Measurements from ENCODE around the gene GLIS1. TPM values are rescaled to one million over a fixed set of nuclear protein-coding genes. Genes with fewer than 3 reads are reported as not detected.

Gene GLIS1
- total and polyA plus RNA-seq, 2 experiments from 2014 or later: 0.26 to 0.31 TPM

DNA sequence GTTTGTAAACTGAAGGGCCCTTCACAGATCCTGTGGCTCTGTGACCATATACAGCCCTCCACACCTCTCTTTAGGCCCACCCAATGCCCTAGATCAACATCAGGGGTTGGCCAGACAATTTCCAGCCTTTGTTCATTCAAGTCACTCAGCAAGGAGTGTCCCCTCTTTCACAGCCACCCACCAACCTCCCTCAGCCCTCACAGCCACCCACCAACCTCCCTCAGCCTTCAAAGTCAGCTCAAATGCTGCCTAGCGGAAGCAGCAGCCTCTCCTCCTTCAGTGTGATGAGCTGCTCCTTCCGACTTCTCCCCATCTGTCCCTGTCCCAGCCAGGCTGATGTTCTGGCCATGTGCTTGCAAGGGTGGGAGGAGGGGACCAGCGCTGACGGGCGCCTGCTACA is 208.4 kb downstream of the GLIS1 start:
- no peak for ATAC-seq
- H3K4me2 ChIP-seq: no peak overlapping the region
- no peaks in the 10 kb centered on the region for H3K9me2 ChIP-seq (ENCODE audit: insufficient read depth)
- peaks cover 17% of the 10 kb centered on the region for H3K4me1 Mint-ChIP-seq
- no peak overlapping the region for H3K27ac Mint-ChIP-seq
- peaks cover 18% of the 10 kb centered on the region for H3K27me3 Mint-ChIP-seq (ENCODE audit: insufficient read depth, low read depth, poor library complexity)
- H3K4me1 ChIP-seq (ENCODE audit: insufficient read depth): no peaks in the 10 kb centered on the region
- H3F3A ChIP-seq (replicated peaks; ENCODE audit: low read depth): no peaks in the 10 kb centered on the region
- no peaks in the 10 kb centered on the region for H4K20me1 ChIP-seq (replicated peaks; ENCODE audit: insufficient read depth)
- no peaks in the 10 kb centered on the region for H3K36me3 ChIP-seq (ENCODE audit: insufficient read depth)
- no peak overlapping the region for H2AFZ ChIP-seq
- no peaks in the 10 kb centered on the region for H3K79me2 ChIP-seq (replicated peaks; ENCODE audit: insufficient read depth)
- TF ChIP-seq, protein P1, sequence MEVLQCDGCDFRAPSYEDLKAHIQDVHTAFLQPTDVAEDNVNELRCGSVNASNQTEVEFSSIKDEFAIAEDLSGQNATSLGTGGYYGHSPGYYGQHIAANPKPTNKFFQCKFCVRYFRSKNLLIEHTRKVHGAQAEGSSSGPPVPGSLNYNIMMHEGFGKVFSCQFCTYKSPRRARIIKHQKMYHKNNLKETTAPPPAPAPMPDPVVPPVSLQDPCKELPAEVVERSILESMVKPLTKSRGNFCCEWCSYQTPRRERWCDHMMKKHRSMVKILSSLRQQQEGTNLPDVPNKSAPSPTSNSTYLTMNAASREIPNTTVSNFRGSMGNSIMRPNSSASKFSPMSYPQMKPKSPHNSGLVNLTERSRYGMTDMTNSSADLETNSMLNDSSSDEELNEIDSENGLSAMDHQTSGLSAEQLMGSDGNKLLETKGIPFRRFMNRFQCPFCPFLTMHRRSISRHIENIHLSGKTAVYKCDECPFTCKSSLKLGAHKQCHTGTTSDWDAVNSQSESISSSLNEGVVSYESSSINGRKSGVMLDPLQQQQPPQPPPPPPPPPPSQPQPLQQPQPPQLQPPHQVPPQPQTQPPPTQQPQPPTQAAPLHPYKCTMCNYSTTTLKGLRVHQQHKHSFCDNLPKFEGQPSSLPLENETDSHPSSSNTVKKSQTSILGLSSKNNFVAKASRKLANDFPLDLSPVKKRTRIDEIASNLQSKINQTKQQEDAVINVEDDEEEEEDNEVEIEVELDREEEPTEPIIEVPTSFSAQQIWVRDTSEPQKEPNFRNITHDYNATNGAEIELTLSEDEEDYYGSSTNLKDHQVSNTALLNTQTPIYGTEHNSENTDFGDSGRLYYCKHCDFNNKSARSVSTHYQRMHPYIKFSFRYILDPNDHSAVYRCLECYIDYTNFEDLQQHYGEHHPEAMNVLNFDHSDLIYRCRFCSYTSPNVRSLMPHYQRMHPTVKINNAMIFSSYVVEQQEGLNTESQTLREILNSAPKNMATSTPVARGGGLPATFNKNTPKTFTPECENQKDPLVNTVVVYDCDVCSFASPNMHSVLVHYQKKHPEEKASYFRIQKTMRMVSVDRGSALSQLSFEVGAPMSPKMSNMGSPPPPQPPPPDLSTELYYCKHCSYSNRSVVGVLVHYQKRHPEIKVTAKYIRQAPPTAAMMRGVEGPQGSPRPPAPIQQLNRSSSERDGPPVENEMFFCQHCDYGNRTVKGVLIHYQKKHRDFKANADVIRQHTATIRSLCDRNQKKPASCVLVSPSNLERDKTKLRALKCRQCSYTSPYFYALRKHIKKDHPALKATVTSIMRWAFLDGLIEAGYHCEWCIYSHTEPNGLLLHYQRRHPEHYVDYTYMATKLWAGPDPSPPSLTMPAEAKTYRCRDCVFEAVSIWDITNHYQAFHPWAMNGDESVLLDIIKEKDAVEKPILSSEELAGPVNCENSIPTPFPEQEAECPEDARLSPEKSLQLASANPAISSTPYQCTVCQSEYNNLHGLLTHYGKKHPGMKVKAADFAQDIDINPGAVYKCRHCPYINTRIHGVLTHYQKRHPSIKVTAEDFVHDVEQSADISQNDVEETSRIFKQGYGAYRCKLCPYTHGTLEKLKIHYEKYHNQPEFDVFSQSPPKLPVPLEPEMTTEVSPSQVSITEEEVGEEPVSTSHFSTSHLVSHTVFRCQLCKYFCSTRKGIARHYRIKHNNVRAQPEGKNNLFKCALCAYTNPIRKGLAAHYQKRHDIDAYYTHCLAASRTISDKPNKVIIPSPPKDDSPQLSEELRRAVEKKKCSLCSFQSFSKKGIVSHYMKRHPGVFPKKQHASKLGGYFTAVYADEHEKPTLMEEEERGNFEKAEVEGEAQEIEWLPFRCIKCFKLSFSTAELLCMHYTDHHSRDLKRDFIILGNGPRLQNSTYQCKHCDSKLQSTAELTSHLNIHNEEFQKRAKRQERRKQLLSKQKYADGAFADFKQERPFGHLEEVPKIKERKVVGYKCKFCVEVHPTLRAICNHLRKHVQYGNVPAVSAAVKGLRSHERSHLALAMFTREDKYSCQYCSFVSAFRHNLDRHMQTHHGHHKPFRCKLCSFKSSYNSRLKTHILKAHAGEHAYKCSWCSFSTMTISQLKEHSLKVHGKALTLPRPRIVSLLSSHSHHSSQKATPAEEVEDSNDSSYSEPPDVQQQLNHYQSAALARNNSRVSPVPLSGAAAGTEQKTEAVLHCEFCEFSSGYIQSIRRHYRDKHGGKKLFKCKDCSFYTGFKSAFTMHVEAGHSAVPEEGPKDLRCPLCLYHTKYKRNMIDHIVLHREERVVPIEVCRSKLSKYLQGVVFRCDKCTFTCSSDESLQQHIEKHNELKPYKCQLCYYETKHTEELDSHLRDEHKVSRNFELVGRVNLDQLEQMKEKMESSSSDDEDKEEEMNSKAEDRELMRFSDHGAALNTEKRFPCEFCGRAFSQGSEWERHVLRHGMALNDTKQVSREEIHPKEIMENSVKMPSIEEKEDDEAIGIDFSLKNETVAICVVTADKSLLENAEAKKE (CRISPR knock-in tag; IDR thresholded peaks at IDR 0.05): no peak
- no peaks in the 10 kb centered on the region for H3K27me3 ChIP-seq (ENCODE audit: insufficient read depth)
- no peak overlapping the region for H3K27ac ChIP-seq (ENCODE audit: low read depth)
- no peaks in the 10 kb centered on the region for H3K36me3 Mint-ChIP-seq (ENCODE audit: low read depth)
- H3K4me3 ChIP-seq: no peak overlapping the region
- H3K9me3 Mint-ChIP-seq: no peaks in the 10 kb centered on the region
- no peak for DNase-seq (ENCODE audit: low spot score)
- H3K4me3 Mint-ChIP-seq: no peak overlapping the region

DNA sequence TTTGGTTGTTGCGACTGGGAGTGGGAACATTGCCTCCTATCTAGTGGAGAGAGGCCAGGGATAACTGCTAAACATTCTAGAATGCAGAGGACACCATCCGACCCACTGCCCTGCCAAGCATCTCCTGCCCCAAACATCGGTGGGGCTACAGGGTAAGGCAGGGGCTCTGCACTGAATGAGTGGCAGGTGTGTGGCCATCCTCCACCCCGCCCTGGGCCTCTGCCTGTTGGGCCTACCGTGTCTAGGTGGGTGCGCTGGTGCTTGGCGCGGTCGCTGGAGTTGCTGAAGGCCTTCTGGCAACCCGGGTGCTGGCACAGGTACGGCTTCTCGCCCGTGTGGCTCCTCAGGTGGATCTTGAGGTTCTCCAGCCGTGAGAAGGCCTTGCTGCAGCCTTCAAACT is 209.4 kb downstream of the GLIS1 start:
- Mint-ChIP-seq H3K27me3 (ENCODE audit: insufficient read depth, low read depth, poor library complexity) (peaks cover 18% of the 10 kb centered on the region), H3K9me3 (no peaks in the 10 kb centered on the region), H3K36me3 (ENCODE audit: low read depth) (no peaks in the 10 kb centered on the region), H3K4me1 (peaks cover 18% of the 10 kb centered on the region), H3K27ac (no peak overlapping the region), H3K4me3 (no peak overlapping the region)
- H4K20me1 ChIP-seq (replicated peaks; ENCODE audit: insufficient read depth): no peaks in the 10 kb centered on the region
- H3K27me3 ChIP-seq (ENCODE audit: insufficient read depth): no peaks in the 10 kb centered on the region
- no peaks in the 10 kb centered on the region for H3K4me1 ChIP-seq (ENCODE audit: insufficient read depth)
- TF ChIP-seq STAT1 (IDR thresholded peaks at IDR 0.05; ENCODE audit: unreplicated experiment) (no peak), ZNF331 (CRISPR knock-in tag; IDR thresholded peaks at IDR 0.05; ENCODE audit: low read depth) (no peak), POLR2AphosphoS5 (IDR thresholded peaks at IDR 0.05; ENCODE audit: low read depth) (no peak), NANOG (IDR thresholded peaks at IDR 0.05; ENCODE audit: borderline replicate concordance) (no peak)
- TF ChIP-seq, protein P2, sequence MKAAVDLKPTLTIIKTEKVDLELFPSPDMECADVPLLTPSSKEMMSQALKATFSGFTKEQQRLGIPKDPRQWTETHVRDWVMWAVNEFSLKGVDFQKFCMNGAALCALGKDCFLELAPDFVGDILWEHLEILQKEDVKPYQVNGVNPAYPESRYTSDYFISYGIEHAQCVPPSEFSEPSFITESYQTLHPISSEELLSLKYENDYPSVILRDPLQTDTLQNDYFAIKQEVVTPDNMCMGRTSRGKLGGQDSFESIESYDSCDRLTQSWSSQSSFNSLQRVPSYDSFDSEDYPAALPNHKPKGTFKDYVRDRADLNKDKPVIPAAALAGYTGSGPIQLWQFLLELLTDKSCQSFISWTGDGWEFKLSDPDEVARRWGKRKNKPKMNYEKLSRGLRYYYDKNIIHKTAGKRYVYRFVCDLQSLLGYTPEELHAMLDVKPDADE (IDR thresholded peaks at IDR 0.05): no peak
- TF ChIP-seq, protein P1 (CRISPR knock-in tag; IDR thresholded peaks at IDR 0.05): no peak
- no peaks in the 10 kb centered on the region for H3K36me3 ChIP-seq (ENCODE audit: insufficient read depth)
- H2AFZ ChIP-seq: no peak overlapping the region
- H3K4me2 ChIP-seq: no peak overlapping the region
- DNase-seq (ENCODE audit: low spot score): no peak
- no peaks in the 10 kb centered on the region for H3F3A ChIP-seq (replicated peaks; ENCODE audit: low read depth)
- H3K79me2 ChIP-seq (replicated peaks; ENCODE audit: insufficient read depth): no peaks in the 10 kb centered on the region
- H3K27ac ChIP-seq (ENCODE audit: low read depth): no peak overlapping the region
- no peak for ATAC-seq
- H3K9me2 ChIP-seq (ENCODE audit: insufficient read depth): no peaks in the 10 kb centered on the region
- H3K4me3 ChIP-seq: no peak overlapping the region

All from GM23338 (cell line).